ENCODE results near the gene SETBP1.

SETBP1 gene

DNA sequence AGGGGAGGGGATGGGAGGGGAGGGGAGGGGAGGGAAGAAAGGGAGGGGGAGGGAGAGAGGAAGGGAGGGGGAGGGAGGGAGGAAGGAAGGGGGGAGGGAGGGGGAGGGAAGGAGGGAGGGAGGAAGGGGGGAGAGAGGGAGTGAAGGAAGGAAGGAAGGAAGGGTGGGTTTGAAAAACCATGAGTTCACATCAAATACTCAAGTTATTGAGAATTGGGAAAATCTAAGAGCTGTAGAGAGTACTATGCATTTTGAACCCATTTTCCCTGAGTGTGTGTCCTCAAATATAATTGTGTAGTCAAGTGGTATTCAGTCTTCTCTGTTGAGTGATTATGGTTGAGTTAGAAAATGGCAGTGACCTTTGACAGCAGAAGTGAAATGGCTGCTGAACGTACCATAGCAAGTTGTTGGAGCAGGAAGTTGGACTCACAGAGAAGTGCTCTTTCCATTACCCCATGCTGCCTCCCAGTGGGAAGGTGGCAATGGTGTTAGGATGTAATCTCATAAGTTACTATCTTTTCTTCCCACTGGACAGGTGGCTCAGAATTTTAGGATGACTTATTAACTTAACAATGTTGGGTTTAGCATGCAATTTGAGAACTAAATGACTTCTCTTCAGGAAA, 214.6 kb downstream of the SETBP1 start:
- in situ Hi-C loops (cut with MboI; ENCODE audit: low sequenced_read_pairs): no loop called here

DNA sequence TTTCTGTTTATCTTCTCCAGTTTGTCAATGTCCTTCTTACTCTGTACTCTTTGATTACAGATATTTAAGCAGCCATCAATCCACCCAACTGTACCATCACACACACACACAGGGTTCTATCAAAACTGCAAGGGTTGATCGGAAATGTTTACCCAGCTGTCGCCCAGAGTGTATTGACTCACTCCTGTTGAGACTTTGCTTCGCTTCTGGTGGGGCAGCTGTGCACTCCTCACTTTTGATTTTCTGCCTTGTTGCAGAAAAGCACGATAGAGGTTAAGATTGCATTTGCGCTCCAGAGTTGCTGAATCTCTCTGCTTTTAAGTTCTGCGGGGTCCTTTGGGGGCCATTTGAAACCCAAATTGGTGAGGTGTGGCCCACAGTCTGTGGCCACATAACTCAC, 216.2 kb downstream of the SETBP1 start:
- in situ Hi-C loops (cut with MboI; ENCODE audit: low sequenced_read_pairs): no loop called here

DNA sequence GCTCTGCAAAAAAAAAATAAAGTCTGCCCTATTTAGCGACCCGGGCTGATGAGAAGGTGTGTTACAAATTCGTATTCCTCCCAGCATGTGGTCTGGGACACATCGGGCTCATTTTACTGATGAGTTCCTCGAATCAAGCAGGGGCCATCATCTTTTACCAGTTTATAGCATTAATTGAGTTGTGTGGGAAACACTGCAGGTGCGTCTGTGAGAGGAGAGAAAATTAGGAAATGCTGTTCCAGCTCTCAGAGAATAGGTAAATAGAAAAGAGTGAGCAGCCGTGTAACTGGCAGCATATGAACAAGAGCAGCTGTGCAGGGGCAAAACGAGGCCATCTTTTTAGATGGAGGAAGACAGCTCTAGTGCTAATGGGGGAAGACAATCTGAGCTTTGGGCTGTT, 216.7 kb downstream of the SETBP1 start:
- in situ Hi-C loops (cut with MboI; ENCODE audit: low sequenced_read_pairs): no loop called here

DNA sequence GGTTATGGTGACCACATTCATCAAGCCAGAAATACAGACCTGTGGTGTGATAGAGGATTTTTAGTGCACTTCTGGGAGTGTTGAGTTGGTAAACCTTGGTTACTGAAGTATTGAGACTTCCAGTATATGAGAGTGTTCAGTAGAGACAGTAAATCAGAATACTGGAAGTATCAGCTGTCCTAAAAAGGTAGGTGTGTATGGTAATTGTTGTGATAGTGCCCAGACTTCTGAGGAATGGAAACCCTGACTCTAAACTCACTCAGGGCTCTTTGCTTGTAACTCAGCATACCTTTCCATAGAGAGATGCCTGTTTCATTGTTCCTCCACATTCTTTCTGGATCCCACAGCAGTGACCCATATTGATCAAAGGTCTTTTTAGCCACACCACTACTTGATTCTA, 217.1 kb downstream of the SETBP1 start:
- in situ Hi-C loops (cut with MboI; ENCODE audit: low sequenced_read_pairs): no loop called here

DNA sequence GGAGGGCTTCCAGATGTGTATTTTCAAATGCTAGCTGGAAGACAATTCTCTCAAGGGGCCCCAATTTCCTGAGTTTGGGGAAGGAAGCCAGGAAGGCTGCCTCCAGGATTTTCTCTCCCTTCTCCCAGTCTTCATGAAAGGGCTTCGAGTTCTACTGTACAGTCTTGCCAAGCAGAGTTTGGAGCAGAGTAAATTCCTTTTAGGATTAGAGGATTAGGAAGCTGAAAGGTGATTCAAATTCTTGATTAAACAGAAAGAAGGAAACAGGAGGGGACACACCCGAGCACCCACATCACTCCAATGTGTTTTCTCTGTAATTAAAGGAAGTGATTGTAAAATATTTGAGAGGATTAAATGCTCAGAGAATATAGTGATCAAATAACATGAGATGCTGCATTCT, 217.8 kb downstream of the SETBP1 start:
- in situ Hi-C loops (cut with MboI; ENCODE audit: low sequenced_read_pairs): no loop called here

DNA sequence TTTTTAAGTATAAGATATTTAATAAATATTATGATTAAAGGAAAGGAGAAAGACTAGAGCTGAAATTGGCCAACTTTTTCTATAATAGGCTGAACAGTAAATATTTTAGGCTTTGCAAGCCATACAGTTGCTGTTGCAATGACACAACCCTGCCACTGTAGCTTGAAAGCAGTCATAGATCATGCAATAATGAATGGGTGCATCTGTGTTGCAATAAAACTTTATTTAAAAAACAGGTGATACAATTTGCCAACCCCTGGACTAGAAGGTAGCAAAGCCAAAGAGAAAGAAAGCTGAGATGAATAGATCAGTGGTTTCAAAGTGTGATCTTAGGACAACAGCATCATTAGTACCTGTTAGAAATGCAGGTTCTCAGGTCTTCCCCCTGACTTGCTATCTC, 219.1 kb downstream of the SETBP1 start:
- in situ Hi-C loops (cut with MboI; ENCODE audit: low sequenced_read_pairs): no loop called here

DNA sequence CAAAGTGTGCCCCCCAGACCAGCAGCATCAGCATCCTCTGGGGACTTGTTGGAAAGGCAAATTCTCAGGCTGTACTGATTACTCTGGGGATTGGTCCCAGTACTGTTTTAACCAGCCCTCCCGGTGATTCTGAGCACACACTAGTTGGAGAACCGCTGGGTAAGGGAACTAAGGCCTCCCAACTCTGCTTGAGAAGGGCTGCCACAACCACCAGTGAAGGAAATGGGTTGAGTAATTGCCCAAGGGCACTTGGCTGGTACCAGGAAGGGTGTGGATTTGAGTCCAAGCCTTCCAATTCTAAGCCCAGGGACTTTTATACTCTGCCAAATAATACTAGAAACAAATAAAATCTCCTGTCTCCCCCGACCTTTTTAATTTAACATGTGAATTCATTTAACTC, 219.9 kb downstream of the SETBP1 start:
- in situ Hi-C loops (cut with MboI; ENCODE audit: low sequenced_read_pairs): no loop called here

DNA sequence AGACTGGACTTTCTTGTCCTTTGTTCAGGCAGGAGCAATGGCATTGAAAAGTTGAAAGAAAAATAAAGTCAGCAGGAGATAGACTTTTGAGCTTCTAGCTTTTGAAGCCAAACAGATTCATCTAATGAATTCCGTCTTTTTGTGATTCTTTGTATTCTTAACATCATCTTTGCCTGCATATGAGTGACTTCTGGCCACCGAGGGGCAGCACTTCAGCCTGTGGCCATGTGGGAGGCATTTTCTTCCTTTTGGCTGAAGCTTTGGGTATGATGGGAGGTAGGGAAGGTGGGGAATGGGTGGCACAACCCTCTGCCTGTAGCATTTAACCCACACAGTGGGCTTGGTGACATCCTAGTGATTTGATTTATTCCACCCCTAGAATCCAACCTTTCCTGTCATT, 220.6 kb downstream of the SETBP1 start:
- in situ Hi-C loops (cut with MboI; ENCODE audit: low sequenced_read_pairs): no loop called here

DNA sequence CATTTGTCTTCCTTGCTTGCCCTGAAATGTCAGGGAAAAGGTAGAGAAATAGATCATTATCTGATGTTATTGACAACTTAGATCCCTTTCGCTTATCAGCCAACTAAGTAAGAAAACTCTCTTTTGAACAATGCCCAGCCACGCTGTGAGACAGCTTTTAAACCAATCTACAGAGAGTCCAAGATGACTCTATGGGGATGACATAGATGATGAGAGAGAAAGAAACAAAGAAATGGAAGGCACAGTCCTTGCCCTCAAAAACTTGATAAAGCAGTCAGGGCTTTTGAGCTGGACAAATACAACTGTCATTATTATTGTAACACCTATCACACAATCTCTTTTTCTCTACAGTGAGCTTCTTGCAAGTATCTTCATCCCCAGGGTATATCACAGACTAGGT, 222.6 kb downstream of the SETBP1 start:
- in situ Hi-C loops (cut with MboI; ENCODE audit: low sequenced_read_pairs): no loop called here

DNA sequence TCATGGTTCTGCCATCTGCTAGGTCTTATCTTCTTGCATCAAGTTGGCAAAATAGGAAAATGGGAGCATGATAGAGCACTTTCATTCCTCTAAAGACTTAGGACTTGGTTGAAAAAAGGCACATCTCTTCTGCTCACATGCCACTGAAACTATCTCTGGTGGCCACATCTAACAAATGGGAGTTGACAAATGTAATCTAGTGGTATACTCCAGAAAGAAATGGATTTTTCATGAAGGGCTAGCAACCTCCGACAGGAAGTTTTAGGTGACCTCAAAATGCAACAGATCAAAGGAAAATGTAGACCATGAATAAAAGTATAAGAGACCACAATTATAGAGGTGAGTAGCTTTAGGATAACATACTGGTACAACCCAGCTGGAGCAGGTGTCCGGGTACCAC, 224.1 kb downstream of the SETBP1 start:
- in situ Hi-C loops (cut with MboI; ENCODE audit: low sequenced_read_pairs): no loop called here

DNA sequence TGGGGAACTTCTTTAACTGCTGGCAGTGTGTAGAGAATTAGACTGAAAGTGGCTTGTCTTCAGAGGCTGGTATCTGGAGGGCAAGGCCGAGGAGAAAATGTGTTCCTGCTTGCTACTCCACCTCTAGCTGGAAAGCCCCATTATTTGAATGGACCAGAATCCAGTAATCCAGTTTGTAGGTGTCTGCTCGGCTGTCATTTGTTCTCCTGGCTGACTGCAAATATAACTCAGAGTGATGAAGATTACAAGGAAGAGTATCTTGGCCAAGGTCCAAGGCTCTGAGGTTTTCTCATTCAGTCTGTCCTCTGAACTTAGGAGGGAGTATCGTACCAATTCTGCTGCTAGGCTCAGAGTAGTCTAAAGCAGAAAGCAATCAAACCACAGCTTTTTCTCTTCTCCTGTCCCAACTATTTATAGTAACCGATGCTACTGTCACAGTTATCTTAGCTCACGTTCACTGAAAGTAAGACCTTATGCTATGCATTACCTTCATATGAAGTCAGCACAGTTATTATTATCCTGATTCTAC, 228.6 kb downstream of the SETBP1 start:
- in situ Hi-C loops (cut with MboI; ENCODE audit: low sequenced_read_pairs): no loop called here

DNA sequence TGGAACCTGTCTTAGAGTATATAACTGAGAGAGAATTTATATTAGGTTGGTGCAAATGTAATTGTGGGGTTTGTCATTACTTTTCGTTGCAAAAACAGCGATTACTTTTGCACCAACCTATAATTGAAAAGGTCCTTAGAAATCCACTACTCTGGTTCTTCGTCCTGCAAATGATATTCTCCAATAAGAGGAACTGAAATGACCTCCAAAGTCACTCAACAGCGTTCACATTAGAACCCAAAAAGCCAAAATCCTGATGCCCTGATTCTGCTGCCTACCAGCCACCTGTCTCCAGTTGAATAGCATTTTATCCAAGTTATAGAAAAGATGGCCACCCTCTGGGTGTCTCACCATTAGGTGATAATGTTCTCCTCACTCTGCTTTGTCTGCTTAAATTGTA, 230.6 kb downstream of the SETBP1 start:
- in situ Hi-C loops (cut with MboI; ENCODE audit: low sequenced_read_pairs): no loop called here

DNA sequence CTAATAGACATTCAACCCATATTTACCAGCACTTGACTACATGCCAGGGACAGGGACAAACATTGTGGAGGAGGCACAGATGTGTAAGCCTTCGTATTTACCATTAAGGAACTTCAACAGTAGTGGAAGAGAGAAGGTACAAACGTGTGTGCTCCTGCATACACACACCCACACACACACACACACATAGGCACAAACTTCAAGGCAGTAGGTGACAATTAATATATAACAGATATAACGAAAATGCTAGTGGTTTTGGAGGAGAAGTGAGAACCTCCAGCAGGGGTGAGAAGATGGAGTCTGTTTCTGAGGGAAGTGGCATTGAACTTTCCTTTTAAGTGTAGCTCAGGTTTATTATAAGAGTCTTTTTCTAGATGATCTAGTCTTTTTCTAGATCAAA, 231.1 kb downstream of the SETBP1 start:
- in situ Hi-C loops (cut with MboI; ENCODE audit: low sequenced_read_pairs): no loop called here

DNA sequence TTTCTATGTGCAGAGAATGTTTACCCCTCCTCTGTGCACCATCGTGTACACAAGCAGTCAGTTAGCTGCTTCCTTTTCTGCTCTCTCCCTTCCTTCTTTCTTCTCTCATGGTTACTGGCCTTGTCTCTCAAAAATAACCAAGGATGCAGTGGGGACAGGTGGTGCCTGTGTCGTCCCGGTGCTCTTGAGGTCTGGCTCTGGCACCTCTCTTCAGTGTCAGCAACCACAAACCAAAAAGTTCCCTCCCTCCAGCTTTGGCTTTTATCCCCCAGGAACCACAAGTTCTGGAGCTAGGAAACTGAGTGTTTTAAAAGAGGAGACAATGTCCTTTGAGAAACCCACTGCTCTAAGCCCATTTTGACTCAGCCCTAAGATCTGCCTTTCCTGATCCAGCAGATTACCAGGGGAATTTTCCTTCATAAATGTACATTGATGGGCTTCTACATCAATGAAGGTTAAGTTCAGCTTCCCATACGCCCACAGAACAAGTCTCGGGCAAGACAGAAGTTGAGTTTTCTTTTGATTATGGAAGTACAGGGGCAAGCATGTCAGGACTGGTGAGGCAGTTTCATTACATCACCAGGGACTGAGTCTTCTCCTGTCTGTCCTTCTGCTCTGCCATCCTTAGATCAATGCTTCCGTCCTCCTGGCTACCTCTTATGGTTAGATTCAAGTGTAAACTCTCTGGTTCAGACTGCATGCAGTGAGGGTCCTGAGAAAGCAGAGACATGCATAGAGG, 232.2 kb downstream of the SETBP1 start:
- in situ Hi-C loops (cut with MboI; ENCODE audit: low sequenced_read_pairs): no loop called here

DNA sequence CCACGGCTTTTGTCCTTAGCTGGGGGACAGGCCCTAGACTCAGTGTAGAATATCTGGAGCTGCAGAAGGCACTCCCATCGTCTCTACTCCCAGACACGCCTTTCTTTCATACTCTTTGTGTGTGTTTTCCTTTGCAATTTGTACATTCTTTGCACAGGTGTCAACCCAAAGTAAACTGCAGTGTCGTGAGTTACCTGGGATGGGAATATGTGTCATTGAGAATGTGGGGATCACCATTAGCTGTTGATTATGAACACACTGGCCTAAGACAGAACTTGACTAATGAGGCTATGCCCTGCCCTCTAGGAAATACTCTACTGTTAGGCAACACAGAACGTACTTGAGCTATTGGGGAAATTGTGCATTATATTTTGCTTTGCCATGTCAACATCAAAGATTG, 233.3 kb downstream of the SETBP1 start:
- in situ Hi-C loops (cut with MboI; ENCODE audit: low sequenced_read_pairs): no loop called here

DNA sequence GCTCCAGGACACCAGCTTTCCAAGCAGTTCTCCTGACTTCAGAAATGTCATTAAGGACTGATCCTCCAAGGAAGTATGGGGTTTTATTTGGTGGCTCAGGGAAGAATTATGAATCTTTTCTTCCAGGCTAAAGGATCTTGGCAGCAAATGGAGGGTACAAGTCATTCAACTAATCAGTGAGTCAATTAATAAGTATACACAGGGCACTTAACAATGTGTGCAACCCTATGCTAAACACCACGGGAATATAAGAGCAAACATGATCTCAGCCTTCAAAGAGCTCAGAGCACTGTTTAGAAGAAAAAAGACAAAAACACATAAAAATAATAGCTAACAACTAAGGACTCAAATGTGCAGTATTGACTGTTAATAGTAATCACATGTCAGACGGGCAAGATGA, 234.5 kb downstream of the SETBP1 start:
- in situ Hi-C loops (cut with MboI; ENCODE audit: low sequenced_read_pairs): no loop called here

DNA sequence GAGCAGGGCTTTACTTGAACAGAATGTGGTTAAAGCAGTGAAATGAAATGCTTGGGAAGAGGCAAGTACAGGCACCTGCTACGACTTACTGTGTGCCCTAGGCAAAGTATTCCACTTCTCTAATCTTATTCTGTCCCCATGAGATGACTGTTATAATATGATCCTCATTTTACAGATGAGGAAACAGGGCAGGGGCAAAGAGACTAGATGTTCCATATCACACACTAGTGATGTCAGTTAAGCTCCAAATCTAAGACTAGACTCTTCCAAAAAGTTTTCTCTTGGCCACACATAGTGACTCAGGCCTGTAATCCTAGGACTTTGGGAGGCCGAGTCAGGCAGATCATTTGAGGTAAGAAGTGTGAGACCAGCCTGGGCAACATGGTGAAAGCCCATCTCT, 235.0 kb downstream of the SETBP1 start:
- in situ Hi-C loops (cut with MboI; ENCODE audit: low sequenced_read_pairs): no loop called here

DNA sequence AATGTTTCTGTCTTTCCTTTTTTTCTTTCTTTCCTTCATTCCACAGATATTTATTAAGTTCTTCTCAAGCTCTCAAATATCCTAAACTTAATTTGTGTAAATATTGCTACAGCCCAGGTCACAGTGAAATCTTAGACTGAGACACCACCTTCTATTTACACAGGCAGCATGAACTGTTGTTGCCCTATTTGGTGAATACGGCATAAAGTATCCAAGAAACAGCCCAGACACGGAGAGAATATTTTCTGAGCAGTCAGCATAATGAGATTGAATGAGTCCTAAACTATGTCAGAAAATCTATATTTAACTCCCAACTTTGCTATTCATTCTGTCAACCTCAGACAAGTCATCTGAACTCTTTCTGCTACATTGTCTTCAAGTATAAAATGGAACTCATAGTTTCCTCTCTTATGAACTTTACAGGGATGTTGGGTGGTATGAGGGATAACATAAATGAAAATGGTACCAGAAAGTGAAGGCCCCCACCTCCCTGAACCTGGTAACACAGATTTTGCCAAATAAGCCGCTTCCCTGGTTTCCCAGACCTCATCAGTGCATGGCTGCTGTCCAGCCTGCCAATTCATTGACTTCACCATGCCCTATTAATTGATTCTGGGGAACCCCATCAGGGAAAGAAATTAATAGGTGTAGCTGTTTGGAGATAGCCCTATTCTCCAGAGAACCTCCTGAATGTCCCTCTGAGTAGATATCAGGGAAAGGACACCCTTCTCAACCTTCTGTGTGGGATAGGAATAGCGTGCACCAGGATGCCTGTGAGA, 235.9 kb downstream of the SETBP1 start:
- in situ Hi-C loops (cut with MboI; ENCODE audit: low sequenced_read_pairs): no loop called here

DNA sequence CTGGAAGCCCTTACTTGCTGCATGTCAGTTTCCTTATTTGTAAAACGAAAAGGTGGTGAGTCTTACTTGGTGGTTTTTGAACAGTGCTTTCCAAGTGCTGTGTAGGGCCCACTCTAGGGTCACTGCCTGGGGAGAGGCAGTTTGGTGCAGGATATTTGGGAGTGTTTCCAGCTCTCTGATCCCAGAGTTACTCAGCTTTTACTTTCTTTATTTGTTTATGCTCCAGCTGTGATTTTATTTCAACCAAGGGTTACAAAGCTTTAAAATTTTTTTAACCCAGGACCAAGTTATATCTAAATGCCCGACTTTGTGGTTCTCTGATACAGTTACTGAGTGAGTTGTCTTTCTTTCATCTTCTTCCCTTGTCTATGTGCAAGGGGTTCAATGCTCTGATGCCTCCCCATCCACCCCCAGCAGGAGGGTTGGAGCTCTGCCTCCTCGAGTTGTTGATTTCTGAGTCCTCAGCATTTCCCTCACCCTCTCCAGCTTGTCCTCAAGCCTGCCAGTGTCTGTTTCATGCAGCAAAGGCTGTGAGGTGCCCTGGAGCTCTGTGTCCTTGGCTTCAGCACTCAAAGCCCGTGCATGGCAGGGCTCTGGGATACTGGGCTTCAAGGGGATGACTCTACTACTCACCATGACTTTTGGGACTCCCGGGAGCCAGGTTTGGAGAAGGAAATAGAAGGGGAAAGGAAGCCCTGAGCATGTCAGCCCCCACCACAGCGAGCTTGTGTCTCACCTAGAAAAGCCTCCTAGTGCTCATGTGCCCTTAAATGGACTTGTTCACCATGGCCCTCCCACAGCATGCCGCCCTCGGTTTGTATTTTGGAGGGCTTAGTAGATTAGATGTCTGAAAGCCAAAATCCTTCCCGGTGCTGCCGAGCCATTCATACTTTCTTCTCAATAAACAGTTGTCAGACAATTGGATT, 236.8 kb downstream of the SETBP1 start:
- in situ Hi-C loops (cut with MboI; ENCODE audit: low sequenced_read_pairs): no loop called here

DNA sequence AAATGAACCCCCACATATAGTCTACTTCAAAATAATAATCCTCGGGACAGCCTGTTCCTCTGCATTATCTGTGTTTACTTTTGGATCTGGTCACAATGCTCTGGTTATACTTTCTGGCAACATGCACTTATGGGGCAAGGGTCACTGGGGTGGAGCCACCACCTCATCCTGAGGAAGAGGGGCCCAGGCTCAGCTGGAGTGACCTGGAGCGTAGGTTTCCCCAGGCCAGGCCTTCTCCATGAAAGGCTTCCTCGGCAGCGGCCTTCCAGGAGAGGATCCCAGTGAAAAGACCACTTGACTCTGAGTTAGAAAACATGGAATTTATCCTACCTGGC, 237.4 kb downstream of the SETBP1 start:
- in situ Hi-C loops (cut with MboI; ENCODE audit: low sequenced_read_pairs): no loop called here

DNA sequence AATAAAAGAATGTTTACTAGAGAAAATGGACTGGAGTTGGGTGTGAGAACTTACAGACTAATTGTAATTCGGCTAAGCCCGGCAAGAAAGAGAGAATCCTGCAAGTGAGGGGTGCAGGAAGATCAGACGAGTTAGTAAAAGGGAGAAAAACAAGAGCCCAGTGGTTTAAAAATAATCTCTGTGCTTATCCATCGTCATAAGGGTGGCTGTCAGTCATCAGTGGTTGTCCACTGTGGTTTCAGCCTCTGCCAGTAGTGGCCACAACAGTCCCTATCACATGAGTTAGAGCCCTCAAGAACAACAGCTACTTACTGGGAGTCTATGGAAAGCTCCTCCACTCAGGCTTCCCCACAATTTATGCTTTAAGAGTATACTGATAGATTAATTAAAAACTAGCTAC, 239.8 kb downstream of the SETBP1 start:
- in situ Hi-C loops (cut with MboI; ENCODE audit: low sequenced_read_pairs): no loop called here
